B cell (primary cell): ENCODE measurements around the gene DENND1C. TPM values are rescaled to one million over a fixed set of nuclear protein-coding genes. Genes with fewer than 3 reads are reported as not detected.

ENCODE experiments used
- ATAC-seq: fragments of 200-7000 bp; cut with Tn5 transposase; one replicate; pipeline ENCODE4 v1.10.0; 2021; ENCODE audit warnings: low read depth, mild to moderate bottlenecking, moderate number of reproducible peaks, moderate library complexity
- CTCF ChIA-PET: fragments of 350-600 bp; sonication (Branson Sonifier 250); formaldehyde crosslinking; loops from one replicate; lab custom pipeline; 2021; ENCODE audit warnings: antibody characterized with exemption, inconsistent platforms; lab: Charles Lee
- POLR2A ChIA-PET: fragments of 350-600 bp; sonication (Branson Sonifier 250); formaldehyde crosslinking; loops from one replicate; lab custom pipeline; 2021; ENCODE audit warnings: antibody characterized with exemption; lab: Charles Lee
- DNase-seq: peaks from one replicate; pipeline ENCODE4 v3.0.0; 2013
- H2AFZ ChIP-seq: 2 replicates; pipeline ENCODE4 v1.6.1; 2012; ENCODE audit warnings: mild to moderate bottlenecking, low read depth, low read length; ENCODE audit not compliant: insufficient read depth, poor library complexity, severe bottlenecking
- H3K27ac ChIP-seq, 2 donors: 1 replicate in 1 of 2; 2 replicates in 1 of 2; pipeline ENCODE4 v1.5.1; 2012 to 2013; ENCODE audit warnings: low read length in 2 of 2, mild to moderate bottlenecking in 2 of 2, moderate library complexity in 1 of 2
- H3K27me3 ChIP-seq, 4 experiments: fragments of 200-600 bp in 1 of 4; sonication (generic) in 1 of 4; replicated peaks in 1 of 4; 1 replicate in 2 of 4; 2 replicates in 2 of 4; pipeline versions ENCODE4 v1.6.1 to v1.7.0; 2013 to 2016; ENCODE audit warnings: low read length in 3 of 4, mild to moderate bottlenecking in 2 of 4, mixed read lengths in 1 of 4, moderate library complexity in 1 of 4; ENCODE audit not compliant: insufficient read depth in 4 of 4, control insufficient read depth in 3 of 4; ENCODE audit errors: control extremely low read depth in 1 of 4
- H3K36me3 ChIP-seq, 2 experiments: replicated peaks in 1 of 2; 1 replicate in 1 of 2; 2 replicates in 1 of 2; pipeline versions ENCODE4 v1.6.1 to v1.7.1; 2013; ENCODE audit warnings: low read length in 1 of 2; ENCODE audit not compliant: insufficient read depth in 2 of 2, control insufficient read depth in 1 of 2; ENCODE audit errors: control extremely low read depth in 1 of 2, extremely low read depth in 1 of 2
- H3K4me1 ChIP-seq, 2 donors: fragments of 200-600 bp in 1 of 2; sonication (generic) in 1 of 2; 1 replicate in 1 of 2; 2 replicates in 1 of 2; pipeline versions ENCODE4 v1.5.1 to v1.6.1; 2013 to 2017; ENCODE audit warnings: low read length in 2 of 2; ENCODE audit not compliant: control insufficient read depth in 2 of 2, insufficient read depth in 2 of 2
- H3K4me2 ChIP-seq: replicated peaks from 2 replicates; pipeline ENCODE3; 2012; ENCODE audit warnings: mild to moderate bottlenecking, low read depth, low read length; ENCODE audit not compliant: poor library complexity, severe bottlenecking
- H3K4me3 ChIP-seq, 5 experiments: fragments of 200-600 bp in 1 of 5; sonication (generic) in 1 of 5; 1 replicate in 3 of 5; 2 replicates in 2 of 5; pipeline versions ENCODE4 v1.5.1 to v1.7.0; 2011 to 2016; ENCODE audit warnings: low read length in 4 of 5, mild to moderate bottlenecking in 4 of 5, low read depth in 2 of 5, control low read depth in 1 of 5, moderate library complexity in 1 of 5; ENCODE audit not compliant: insufficient read depth in 1 of 5; ENCODE audit errors: control extremely low read depth in 1 of 5, extremely low read depth in 1 of 5
- H3K79me2 ChIP-seq: fragments of 200-600 bp; sonication (generic); one replicate; pipeline ENCODE4 v1.6.0; 2016; ENCODE audit warnings: low read length; ENCODE audit not compliant: control insufficient read depth, insufficient read depth
- H3K9ac ChIP-seq: fragments of 200-600 bp; sonication (generic); 2 replicates; pipeline ENCODE4 v1.6.1; 2017; ENCODE audit warnings: mild to moderate bottlenecking, low read length, moderate library complexity
- H3K9me3 ChIP-seq, 3 donors: one replicate each; pipeline versions ENCODE4 v1.6.1 to v1.7.1; 2013; ENCODE audit warnings: low read length in 2 of 3; ENCODE audit not compliant: control insufficient read depth in 2 of 3, insufficient read depth in 1 of 3; ENCODE audit errors: control extremely low read depth in 1 of 3
- H4K20me1 ChIP-seq: 2 replicates; pipeline ENCODE4 v1.6.0; 2012; ENCODE audit warnings: mild to moderate bottlenecking, low read length; ENCODE audit not compliant: insufficient read depth, control insufficient read depth, poor library complexity, severe bottlenecking
- H3K27ac Mint-ChIP-seq: one replicate; pipeline ENCODE4 v1.8.0; 2021; ENCODE audit warnings: mixed read lengths
- H3K27me3 Mint-ChIP-seq: one replicate; pipeline ENCODE4 v1.8.0; 2021; ENCODE audit warnings: mixed read lengths
- H3K4me1 Mint-ChIP-seq: one replicate; pipeline ENCODE4 v1.8.0; 2021; ENCODE audit warnings: mixed read lengths
- H3K4me3 Mint-ChIP-seq: one replicate; pipeline ENCODE4 v1.8.0; 2021; ENCODE audit warnings: mixed read lengths
- H3K9me3 Mint-ChIP-seq: one replicate; pipeline ENCODE4 v1.8.0; 2022; ENCODE audit warnings: mixed read lengths; ENCODE audit not compliant: insufficient read depth
- CTCF ChIP-seq: fragments of 200-600 bp; IDR thresholded peaks from one replicate; pipeline ENCODE4 v1.8.0; 2022; ENCODE audit warnings: antibody characterized with exemption, mild to moderate bottlenecking
- EZH2 ChIP-seq: IDR thresholded peaks from 2 replicates; pipeline ENCODE4 v1.6.1; 2012; ENCODE audit warnings: borderline replicate concordance, low read depth, mild to moderate bottlenecking, moderate library complexity, low read length; ENCODE audit not compliant: insufficient read depth, poor library complexity, severe bottlenecking
- WGBS: methylation state at CpG from one replicate; pipeline ENCODE4 v1.1.5; 2013; ENCODE audit warnings: missing lambda C conversion rate; ENCODE audit not compliant: insufficient coverage; 5-methylcytosine and 5-hydroxymethylcytosine counted together
- intact Hi-C: fragments of 100-400 bp; cut with micrococcal nuclease; formaldehyde crosslinking; loops from one replicate; pipeline ENCODE4 v1.10.0; 2022
- polyA plus RNA-seq: library from polyadenylated mRNA; depleted of rRNA; stranded (reverse); fragments of >200 nt; gene quantifications from 2 replicates; pipeline ENCODE4 v1.2.3, GENCODE V29; 2012
- total RNA-seq, 2 donors: library from RNA; stranded (reverse); fragments of 120-200 nt in 1 of 2; gene quantifications; 1 replicate in 1 of 2; 2 replicates in 1 of 2; pipeline versions ENCODE4 v1.2.3 to v1.2.4, GENCODE V29; 2013 to 2022

The DENND1C gene
- total and polyA plus RNA-seq, 2 donors (not counting 1 experiment from before 2014, with no cell fraction given) = 119 to 132 TPM

- TF ChIP-seq CTCF = no peak
- no peak for TF ChIP-seq EZH2
- POLR2A ChIA-PET = interaction anchor here (0.6 to 3.3 kb wide), 15 partner anchors 9 to 1767 kb away, joined by 3 to 14 read pairs (median 5); partner anchors contain the start of gene TNFSF9
- ATAC-seq = peak; percentile 72
- H3K4me1 Mint-ChIP-seq = peaks cover 39% of the 10 kb centered on the region
- DNase-seq = peak; percentile 91
- no peaks in the 10 kb centered on the region for H4K20me1 ChIP-seq
- H3K27ac Mint-ChIP-seq = peak overlapping the region; percentile 97
- H3K4me1 ChIP-seq = peaks cover 27 to 53% of the 10 kb centered on the region in 2 donors
- H3K4me3 Mint-ChIP-seq = peak overlapping the region; percentile 80
- H3K27me3 ChIP-seq = no peaks in the 10 kb centered on the region
- peak overlapping the region; percentile 19 for H3K9ac ChIP-seq
- no peaks in the 10 kb centered on the region for H3K27me3 Mint-ChIP-seq
- no peaks in the 10 kb centered on the region for H3K9me3 Mint-ChIP-seq
- H3K27ac ChIP-seq = peak overlapping the region; percentile 70 to 92
- CTCF ChIA-PET = interaction anchor here (0.7 to 3.6 kb wide), 13 partner anchors 13 to 341 kb away, joined by 3 to 19 read pairs (median 3); partner anchors contain the start of genes GPR108 and VAV1
- H2AFZ ChIP-seq = peak overlapping the region; percentile 37
- H3K36me3 ChIP-seq = no peaks in the 10 kb centered on the region
- peak overlapping the region in 3 of 5 experiments; percentile 15 to 34 (median 32) for H3K4me3 ChIP-seq
- intact Hi-C loops = loop anchor here (1.0 kb wide), 2 partner anchors 10 to 66 kb away; no protein-coding TSS in a partner anchor
- H3K79me2 ChIP-seq = no peaks in the 10 kb centered on the region
- H3K4me2 ChIP-seq = peak overlapping the region; percentile 58
- WGBS = 34% methylated on average over 17 of the region's 20 CpGs
- H3K9me3 ChIP-seq = peaks cover 0 to 4% (median 0%) of the 10 kb centered on the region in 3 donors
These were observed 40.4 kb upstream of the DENND1C start for GRCh38 chr19:6521718-6522646.
